HEK293 (cell line): ENCODE results near the gene FASTK.
A peak's percentile ranks its signal among the peaks of the same experiment; 100 is the strongest.

Source experiments
- ATF2 ChIP-seq: fragments of 450-650 bp; formaldehyde crosslinking; IDR thresholded peaks from 2 replicates; pipeline ENCODE4 v1.5.1; 2016; ENCODE audit warnings: missing biosample characterization, missing genetic modification characterization, low read depth
- BCL11A ChIP-seq: fragments of 450-650 bp; formaldehyde crosslinking; IDR thresholded peaks from 2 replicates; pipeline ENCODE4 v1.5.1; 2016; ENCODE audit warnings: low read depth, missing biosample characterization, missing genetic modification characterization
- SP2 ChIP-seq: fragments of 450-650 bp; formaldehyde crosslinking; IDR thresholded peaks from 2 replicates; pipeline ENCODE4 v1.5.1; 2016; ENCODE audit warnings: missing biosample characterization, missing genetic modification characterization
- TCF7L2 ChIP-seq: IDR thresholded peaks from 2 replicates; pipeline ENCODE4 v1.6.1; 2011; ENCODE audit warnings: low read depth, mild to moderate bottlenecking, inconsistent platforms, low read length, moderate library complexity, borderline replicate concordance
- WT1 ChIP-seq: fragments of 450-650 bp; formaldehyde crosslinking; IDR thresholded peaks from 2 replicates; pipeline ENCODE4 v1.5.1; 2016; ENCODE audit warnings: missing biosample characterization, missing genetic modification characterization
- ZBTB1 ChIP-seq: fragments of 450-650 bp; formaldehyde crosslinking; IDR thresholded peaks from 2 replicates; pipeline ENCODE4 v1.5.1; 2016; ENCODE audit warnings: missing biosample characterization, missing genetic modification characterization
- ZBTB6 ChIP-seq: fragments of 450-650 bp; formaldehyde crosslinking; IDR thresholded peaks from 2 replicates; pipeline ENCODE4 v1.5.1; 2017; ENCODE audit warnings: missing biosample characterization, missing genetic modification characterization
- ZBTB7A ChIP-seq: fragments of 450-650 bp; formaldehyde crosslinking; IDR thresholded peaks from 2 replicates; pipeline ENCODE4 v1.5.1; 2016; ENCODE audit warnings: low read depth, missing biosample characterization, missing genetic modification characterization
- ZFP3 ChIP-seq: fragments of 450-650 bp; formaldehyde crosslinking; IDR thresholded peaks from 2 replicates; pipeline ENCODE4 v1.5.1; 2016; ENCODE audit warnings: low read depth, missing biosample characterization, missing genetic modification characterization
- ZNF2 ChIP-seq: fragments of 450-650 bp; formaldehyde crosslinking; IDR thresholded peaks from 2 replicates; pipeline ENCODE4 v1.5.1; 2016; ENCODE audit warnings: missing biosample characterization, missing genetic modification characterization
- ZNF302 ChIP-seq: fragments of 450-650 bp; formaldehyde crosslinking; IDR thresholded peaks from 2 replicates; pipeline ENCODE4 v1.5.1; 2016; ENCODE audit warnings: missing biosample characterization, missing genetic modification characterization, low read depth
- ZNF354C ChIP-seq: fragments of 450-650 bp; formaldehyde crosslinking; IDR thresholded peaks from 2 replicates; pipeline ENCODE4 v1.5.1; 2016; ENCODE audit warnings: missing biosample characterization, missing genetic modification characterization, low read depth, borderline replicate concordance
- ZNF426 ChIP-seq: fragments of 450-650 bp; formaldehyde crosslinking; IDR thresholded peaks from 2 replicates; pipeline ENCODE4 v1.5.1; 2017; ENCODE audit warnings: missing biosample characterization, missing genetic modification characterization, mild to moderate bottlenecking, inconsistent platforms, moderate library complexity
- ZNF48 ChIP-seq: fragments of 450-650 bp; formaldehyde crosslinking; IDR thresholded peaks from 2 replicates; pipeline ENCODE4 v1.5.1; 2016; ENCODE audit warnings: missing biosample characterization, missing genetic modification characterization
- ZNF501 ChIP-seq: fragments of 450-650 bp; formaldehyde crosslinking; IDR thresholded peaks from 2 replicates; pipeline ENCODE4 v1.5.1; 2016; ENCODE audit warnings: missing biosample characterization, missing genetic modification characterization
- ZNF560 ChIP-seq: fragments of 450-650 bp; formaldehyde crosslinking; IDR thresholded peaks from 2 replicates; pipeline ENCODE4 v1.5.1; 2017; ENCODE audit warnings: missing biosample characterization, missing genetic modification characterization, borderline replicate concordance
- ZNF561 ChIP-seq: fragments of 450-650 bp; IDR thresholded peaks from 2 replicates; pipeline ENCODE4 v1.5.1; 2018; ENCODE audit warnings: missing biosample characterization, missing genetic modification characterization, borderline replicate concordance
- ZNF623 ChIP-seq: fragments of 450-650 bp; formaldehyde crosslinking; IDR thresholded peaks from 2 replicates; pipeline ENCODE4 v1.5.1; 2016; ENCODE audit warnings: missing biosample characterization, missing genetic modification characterization
- ZNF670 ChIP-seq: fragments of 450-650 bp; formaldehyde crosslinking; IDR thresholded peaks from 2 replicates; pipeline ENCODE4 v1.5.1; 2016; ENCODE audit warnings: missing biosample characterization, missing genetic modification characterization, low read depth
- ZNF791 ChIP-seq: fragments of 450-650 bp; formaldehyde crosslinking; IDR thresholded peaks from 2 replicates; pipeline ENCODE4 v1.5.1; 2016; ENCODE audit warnings: missing biosample characterization, missing genetic modification characterization
- ZNF843 ChIP-seq: fragments of 450-650 bp; formaldehyde crosslinking; IDR thresholded peaks from 2 replicates; pipeline ENCODE4 v1.5.1; 2016; ENCODE audit warnings: missing biosample characterization, missing genetic modification characterization
- ZSCAN30 ChIP-seq: fragments of 450-650 bp; IDR thresholded peaks from 2 replicates; pipeline ENCODE4 v1.5.1; 2018; ENCODE audit warnings: missing biosample characterization, mild to moderate bottlenecking, missing genetic modification characterization, moderate library complexity
- TF ChIP-seq, protein P1 (sequence below): fragments of 450-650 bp; formaldehyde crosslinking; IDR thresholded peaks from 2 replicates; pipeline ENCODE4 v1.5.1; 2016; ENCODE audit warnings: missing biosample characterization, missing genetic modification characterization
- TF ChIP-seq, protein P2 (sequence below): fragments of 450-650 bp; formaldehyde crosslinking; IDR thresholded peaks from 2 replicates; pipeline ENCODE4 v1.5.1; 2016; ENCODE audit warnings: missing biosample characterization, missing genetic modification characterization, low read depth
- TF ChIP-seq, protein P3 (sequence below): fragments of 450-650 bp; formaldehyde crosslinking; IDR thresholded peaks from 2 replicates; pipeline ENCODE4 v1.5.1; 2016; ENCODE audit warnings: missing biosample characterization, missing genetic modification characterization
- TF ChIP-seq, protein P4 (sequence below): sonication (generic); formaldehyde crosslinking; IDR thresholded peaks from 2 replicates; pipeline ENCODE4 v1.8.1; 2022; ENCODE audit warnings: mild to moderate bottlenecking, moderate library complexity, missing genetic modification reagents

FASTK gene

GRCh38 chr7:151028131-151028947 lies 52.3 kb downstream of the FASTK start, which contains the start of gene ABCB8 (continued):
- TF ChIP-seq BCL11A = peak; percentile 58; the same call in 1 of the 2 replicates
- TF ChIP-seq ZSCAN30 (tag by site-specific recombination) = peak; percentile 85
- TF ChIP-seq ZNF2 (tag by site-specific recombination) = 0 out of 2 replicates have a peak, but pooled peaks have one; percentile 33
- no peak for TF ChIP-seq ZNF426 (tag by site-specific recombination)
- no peak for TF ChIP-seq ZNF354C
- TF ChIP-seq ZBTB7A (tag by site-specific recombination) = no peak
- no peak for TF ChIP-seq ATF2 (tag by site-specific recombination)
- TF ChIP-seq ZBTB1 = no peak
- TF ChIP-seq WT1 (tag by site-specific recombination) = peak; percentile 52
- TF ChIP-seq, protein P1, sequence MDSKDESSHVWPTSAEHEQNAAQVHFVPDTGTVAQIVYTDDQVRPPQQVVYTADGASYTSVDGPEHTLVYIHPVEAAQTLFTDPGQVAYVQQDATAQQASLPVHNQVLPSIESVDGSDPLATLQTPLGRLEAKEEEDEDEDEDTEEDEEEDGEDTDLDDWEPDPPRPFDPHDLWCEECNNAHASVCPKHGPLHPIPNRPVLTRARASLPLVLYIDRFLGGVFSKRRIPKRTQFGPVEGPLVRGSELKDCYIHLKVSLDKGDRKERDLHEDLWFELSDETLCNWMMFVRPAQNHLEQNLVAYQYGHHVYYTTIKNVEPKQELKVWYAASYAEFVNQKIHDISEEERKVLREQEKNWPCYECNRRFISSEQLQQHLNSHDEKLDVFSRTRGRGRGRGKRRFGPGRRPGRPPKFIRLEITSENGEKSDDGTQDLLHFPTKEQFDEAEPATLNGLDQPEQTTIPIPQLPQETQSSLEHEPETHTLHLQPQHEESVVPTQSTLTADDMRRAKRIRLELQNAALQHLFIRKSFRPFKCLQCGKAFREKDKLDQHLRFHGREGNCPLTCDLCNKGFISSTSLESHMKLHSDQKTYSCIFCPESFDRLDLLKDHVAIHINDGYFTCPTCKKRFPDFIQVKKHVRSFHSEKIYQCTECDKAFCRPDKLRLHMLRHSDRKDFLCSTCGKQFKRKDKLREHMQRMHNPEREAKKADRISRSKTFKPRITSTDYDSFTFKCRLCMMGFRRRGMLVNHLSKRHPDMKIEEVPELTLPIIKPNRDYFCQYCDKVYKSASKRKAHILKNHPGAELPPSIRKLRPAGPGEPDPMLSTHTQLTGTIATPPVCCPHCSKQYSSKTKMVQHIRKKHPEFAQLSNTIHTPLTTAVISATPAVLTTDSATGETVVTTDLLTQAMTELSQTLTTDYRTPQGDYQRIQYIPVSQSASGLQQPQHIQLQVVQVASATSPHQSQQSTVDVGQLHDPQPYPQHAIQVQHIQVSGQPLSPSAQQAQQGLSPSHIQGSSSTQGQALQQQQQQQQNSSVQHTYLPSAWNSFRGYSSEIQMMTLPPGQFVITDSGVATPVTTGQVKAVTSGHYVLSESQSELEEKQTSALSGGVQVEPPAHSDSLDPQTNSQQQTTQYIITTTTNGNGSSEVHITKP (tag by site-specific recombination) = peak; percentile 78
- TF ChIP-seq ZFP3 (tag by site-specific recombination) = no peak
- TF ChIP-seq ZNF302 (tag by site-specific recombination) = no peak
- TF ChIP-seq TCF7L2 = no peak
- TF ChIP-seq ZNF560 (tag by site-specific recombination) = no peak
- no peak for TF ChIP-seq ZNF670 (tag by site-specific recombination)
- peak; percentile 80; the same call in 1 of the 2 replicates for TF ChIP-seq ZNF501 (tag by site-specific recombination)
- TF ChIP-seq, protein P2, sequence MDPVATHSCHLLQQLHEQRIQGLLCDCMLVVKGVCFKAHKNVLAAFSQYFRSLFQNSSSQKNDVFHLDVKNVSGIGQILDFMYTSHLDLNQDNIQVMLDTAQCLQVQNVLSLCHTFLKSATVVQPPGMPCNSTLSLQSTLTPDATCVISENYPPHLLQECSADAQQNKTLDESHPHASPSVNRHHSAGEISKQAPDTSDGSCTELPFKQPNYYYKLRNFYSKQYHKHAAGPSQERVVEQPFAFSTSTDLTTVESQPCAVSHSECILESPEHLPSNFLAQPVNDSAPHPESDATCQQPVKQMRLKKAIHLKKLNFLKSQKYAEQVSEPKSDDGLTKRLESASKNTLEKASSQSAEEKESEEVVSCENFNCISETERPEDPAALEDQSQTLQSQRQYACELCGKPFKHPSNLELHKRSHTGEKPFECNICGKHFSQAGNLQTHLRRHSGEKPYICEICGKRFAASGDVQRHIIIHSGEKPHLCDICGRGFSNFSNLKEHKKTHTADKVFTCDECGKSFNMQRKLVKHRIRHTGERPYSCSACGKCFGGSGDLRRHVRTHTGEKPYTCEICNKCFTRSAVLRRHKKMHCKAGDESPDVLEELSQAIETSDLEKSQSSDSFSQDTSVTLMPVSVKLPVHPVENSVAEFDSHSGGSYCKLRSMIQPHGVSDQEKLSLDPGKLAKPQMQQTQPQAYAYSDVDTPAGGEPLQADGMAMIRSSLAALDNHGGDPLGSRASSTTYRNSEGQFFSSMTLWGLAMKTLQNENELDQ (tag by site-specific recombination) = no peak
- TF ChIP-seq ZNF561 (tag by site-specific recombination) = no peak; the same call in 1 of the 2 replicates
- TF ChIP-seq, protein P3, sequence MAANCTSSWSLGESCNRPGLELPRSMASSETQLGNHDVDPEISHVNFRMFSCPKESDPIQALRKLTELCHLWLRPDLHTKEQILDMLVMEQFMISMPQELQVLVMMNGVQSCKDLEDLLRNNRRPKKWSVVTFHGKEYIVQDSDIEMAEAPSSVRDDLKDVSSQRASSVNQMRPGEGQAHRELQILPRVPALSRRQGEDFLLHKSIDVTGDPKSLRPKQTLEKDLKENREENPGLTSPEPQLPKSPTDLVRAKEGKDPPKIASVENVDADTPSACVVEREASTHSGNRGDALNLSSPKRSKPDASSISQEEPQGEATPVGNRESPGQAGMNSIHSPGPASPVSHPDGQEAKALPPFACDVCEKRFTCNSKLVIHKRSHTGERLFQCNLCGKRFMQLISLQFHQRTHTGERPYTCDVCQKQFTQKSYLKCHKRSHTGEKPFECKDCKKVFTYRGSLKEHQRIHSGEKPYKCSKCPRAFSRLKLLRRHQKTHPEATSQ (tag by site-specific recombination) = no peak
- TF ChIP-seq, protein P4, sequence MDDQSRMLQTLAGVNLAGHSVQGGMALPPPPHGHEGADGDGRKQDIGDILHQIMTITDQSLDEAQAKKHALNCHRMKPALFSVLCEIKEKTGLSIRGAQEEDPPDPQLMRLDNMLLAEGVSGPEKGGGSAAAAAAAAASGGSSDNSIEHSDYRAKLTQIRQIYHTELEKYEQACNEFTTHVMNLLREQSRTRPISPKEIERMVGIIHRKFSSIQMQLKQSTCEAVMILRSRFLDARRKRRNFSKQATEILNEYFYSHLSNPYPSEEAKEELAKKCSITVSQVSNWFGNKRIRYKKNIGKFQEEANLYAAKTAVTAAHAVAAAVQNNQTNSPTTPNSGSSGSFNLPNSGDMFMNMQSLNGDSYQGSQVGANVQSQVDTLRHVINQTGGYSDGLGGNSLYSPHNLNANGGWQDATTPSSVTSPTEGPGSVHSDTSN (CRISPR knock-in tag) = peak; percentile 86; the same call in 1 of the 2 replicates
- no peak for TF ChIP-seq ZNF623
- TF ChIP-seq SP2 (tag by site-specific recombination) = peak; percentile 99
- TF ChIP-seq ZBTB6 (tag by site-specific recombination) = peak; percentile 92
- no peak for TF ChIP-seq ZNF791 (tag by site-specific recombination)
- TF ChIP-seq ZNF843 (tag by site-specific recombination) = 0 out of 2 replicates have a peak, but pooled peaks have one; percentile 41
- no peak for TF ChIP-seq ZNF48 (tag by site-specific recombination)
